ENCODE results near the gene C16orf87.

The C16orf87 gene

DNA sequence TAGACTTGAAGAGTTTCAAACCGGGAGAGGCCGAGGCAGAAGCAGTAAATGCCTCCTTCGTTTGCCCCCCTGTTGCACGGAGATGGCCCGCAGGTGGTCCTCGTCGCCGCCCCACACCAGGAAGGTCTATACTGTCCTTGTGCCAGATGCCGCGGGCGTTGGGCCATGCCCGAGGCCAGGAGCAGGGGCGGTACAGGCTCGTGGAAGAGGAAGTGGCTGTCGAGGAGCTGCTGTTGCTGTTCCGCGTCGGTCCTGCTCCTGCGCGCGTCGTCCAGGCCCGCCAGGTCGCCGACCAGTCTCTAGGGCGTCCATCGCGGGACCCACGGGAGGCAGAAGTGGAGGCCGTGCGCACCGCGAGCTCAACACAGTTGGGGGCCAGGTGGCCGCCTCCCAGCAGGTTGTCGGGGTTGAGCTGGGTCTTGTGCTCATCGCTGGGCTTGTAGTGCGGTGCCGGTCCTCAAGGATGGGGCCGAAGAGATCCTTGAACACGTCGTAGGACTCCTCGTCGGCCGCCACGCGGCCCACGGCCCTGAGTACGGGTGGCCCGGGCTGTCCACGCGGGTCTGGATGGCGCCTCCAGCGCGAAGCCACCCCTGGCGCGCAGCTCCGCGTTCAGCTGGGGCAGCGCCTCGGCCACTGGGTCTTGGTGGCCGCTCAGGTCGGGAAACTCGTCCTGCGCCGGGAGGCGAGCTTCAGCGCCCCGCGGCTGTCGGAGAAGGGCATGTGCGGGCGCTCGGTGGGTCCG is 13.1 kb upstream of the C16orf87 start:
- DNase-seq = no peak

DNA sequence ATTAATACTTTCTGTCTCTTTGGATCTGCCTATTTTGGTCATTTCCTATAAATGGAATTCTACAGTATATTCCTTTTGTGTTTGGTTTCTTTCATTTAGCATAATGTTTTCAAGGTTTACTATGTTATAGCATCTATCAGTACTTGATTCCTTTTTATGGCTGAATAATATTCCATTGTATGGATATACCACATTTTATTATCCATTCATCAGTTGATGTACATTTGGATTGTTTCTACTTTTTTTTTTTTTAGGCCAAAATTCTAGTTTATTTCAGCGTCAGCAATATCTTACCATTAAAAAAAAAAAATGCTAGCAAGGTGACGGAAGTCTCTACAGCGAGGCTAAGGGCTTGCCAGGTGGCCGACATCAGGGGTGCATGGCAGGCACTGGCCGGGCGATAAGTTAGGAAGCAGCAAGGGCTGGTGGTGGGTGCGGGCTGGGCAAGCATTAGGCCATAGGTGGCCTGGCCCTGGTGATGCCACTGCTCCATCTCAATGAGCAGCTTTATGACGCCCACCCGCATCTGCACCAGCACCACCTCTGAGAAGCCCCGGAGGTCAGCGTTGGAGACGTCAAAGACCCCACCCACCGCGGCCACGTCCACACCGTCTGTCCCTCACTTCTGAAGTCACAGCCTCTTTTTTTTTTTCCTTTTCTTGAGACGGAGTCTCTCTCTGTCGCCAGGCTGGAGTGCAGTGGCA is 11.4 kb upstream of the C16orf87 start:
- no peak for DNase-seq

DNA sequence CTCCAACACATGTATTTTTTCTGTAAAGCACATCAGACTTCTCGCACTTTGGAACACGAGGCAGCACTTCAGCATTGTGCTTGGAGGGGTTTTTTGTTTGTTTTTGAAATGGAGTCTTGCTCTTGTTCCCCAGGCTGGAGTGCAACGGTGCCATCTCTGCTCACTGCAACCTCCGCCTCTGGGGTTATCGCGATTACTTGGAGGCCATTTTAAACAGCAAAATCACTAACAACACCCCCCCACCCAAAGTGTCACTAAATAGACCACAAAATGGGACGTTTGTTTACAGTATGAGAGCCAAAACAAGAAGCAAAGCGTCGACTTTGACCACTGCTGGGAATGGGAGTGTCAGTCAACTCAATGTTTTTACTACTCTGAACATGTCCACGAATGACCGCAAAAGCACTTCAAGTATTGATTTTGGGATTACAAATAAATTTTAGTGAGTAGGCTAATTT is 9.0 kb upstream of the C16orf87 start:
- no peak for DNase-seq

DNA sequence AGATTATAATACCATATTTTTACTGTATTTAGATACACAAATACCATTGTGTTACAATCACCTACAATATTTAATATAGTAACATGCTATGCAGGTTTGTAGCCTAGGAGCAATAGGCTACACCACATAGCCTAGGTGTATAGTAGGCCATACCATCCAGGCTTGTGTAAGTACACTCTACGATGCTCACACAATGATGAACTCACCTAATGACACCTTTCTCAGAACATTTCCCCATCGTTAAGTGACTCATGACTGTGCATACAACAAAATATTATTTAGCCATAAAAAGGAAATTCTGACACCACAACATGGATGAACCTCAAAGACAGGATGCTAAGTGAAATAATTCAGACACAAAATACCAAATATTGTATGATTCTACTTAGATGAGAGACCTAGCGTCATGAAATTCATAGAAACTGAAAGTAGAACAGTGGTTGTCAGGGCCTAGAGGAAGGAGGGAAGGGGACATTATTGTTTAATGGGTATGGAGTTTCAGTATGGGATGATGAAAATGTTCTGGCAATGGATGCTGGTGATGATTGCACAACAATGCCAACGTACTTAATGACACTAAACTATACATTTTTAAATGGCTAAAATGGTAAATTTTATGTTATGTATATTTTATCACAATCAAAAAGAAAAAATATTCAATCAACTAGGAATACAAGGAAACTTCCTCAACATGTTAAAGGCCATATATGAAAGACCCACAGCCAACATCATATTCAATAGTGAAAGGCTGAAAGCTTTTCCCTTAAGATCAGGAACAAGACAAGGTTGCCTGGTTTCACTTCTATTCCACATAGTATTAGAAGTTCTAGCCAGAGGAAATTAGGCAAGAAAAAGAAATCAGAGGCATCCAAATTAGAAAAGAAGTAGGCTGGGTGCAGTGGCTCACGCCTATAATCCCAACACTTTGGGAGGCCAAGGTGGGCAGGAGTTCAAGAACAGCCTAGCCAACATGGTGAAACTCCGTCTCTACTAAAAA is 5.9 kb upstream of the C16orf87 start:
- DNase-seq = no peak

DNA sequence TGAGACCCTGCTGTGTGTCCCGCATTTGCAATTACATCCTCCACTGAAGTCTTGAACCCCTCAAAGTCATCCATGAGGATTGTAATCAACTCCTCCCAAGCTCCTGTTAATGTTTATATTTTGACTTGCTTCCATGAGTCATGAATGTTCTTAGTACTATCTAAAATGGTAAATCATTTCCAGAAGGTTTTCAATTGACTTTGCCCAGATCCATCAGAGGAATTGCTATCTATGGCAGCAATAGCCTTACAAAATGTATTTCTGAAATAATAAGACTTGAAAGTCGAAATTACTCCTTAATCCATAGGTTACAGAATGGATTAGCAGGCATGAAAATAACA is 2.5 kb upstream of the C16orf87 start:
- no peak for DNase-seq

DNA sequence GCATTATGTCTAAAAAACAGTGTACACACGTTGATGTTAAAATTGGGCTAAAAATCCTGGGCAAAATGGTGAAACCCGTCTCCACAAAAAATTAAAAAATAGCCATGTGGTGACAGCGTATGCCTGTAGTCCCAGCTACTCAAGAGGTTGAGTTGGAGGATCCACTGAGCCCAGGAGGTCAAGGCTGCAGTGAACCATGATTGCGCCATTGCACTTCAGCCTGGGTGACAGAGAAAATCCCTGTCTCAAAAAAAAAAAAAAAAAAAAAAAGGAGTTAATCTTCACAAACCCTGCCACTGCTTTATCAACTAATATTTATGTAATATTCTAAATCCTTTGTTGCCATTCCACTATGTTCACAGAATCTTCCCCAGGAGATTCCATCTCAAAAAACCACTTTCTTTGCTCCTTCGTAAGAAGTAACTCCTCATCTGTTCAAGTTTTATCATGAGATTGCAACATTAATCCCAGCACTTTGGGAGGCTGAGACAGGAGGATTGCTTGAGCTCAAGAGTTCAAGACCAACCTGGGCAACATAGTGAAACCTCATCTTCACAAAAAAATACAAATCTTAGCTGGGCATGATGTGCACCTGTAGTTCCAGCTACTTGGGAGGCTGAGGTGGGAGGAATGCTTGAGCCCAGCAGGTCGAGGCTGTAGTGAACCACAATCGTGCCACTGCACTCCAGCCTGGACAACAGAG is 1.9 kb upstream of the C16orf87 start:
- DNase-seq = no peak

DNA sequence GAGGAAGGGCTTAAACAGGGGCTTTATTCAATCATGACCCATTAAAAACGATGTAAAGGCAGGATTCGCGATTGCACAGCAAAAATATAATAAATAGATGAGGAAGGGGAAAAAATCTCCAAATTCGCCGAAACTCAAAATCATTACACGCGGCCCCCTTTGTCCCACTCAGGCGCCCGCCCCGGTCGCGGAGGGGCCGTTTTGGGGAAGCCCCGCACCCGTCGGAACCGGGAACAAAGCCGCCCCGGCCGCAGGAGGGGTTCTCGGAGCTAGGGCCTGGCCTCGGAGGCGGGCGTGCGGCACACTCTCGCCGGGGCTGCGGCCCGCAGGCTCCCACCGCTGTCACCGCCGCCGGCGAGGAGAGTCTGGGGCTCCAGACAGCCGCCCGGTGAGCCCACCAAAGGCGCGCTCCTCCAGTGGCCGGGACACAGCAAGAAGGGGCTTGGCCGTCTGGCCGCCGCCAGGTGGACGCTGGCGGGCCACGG is 521 bp downstream of the C16orf87 start:
- DNase-seq = no peak

DNA sequence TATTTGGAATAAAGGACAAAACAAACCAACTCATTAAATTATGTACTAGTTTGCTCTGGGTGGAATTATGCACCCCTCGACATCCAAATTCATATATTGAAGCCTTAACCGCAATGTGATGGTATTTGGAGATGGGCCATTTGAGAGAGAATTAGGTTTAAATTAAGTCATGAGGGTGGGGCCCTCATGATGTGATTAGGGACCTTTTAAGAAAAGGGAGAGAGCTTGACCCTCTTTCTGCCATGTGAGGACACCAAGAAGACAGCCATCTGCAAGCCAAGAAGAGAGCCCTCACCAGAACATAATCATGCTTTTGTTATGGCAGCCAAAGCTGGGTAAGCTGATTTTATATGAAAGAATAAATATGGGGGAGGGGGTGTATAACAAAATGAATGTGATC is 2.0 kb downstream of the C16orf87 start:
- DNase-seq = no peak

DNA sequence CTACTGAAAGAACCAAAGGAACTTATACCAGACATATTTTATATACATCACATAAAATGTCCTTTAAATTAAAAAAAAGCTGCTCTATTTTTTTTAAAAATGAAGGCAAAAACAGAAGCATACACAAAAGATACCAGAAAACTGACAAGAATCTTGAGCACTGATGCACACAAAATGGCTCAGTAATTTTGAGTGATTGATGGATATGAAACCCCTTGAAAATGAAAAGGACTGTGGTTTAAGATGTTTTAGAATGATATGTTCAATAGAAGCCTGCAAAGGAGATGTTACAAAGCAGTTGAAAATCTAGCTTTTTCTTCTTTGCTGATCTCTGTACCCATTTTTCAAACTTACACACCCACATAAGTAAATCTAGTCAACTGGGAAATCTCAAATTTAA is 2.7 kb downstream of the C16orf87 start:
- DNase-seq = no peak

DNA sequence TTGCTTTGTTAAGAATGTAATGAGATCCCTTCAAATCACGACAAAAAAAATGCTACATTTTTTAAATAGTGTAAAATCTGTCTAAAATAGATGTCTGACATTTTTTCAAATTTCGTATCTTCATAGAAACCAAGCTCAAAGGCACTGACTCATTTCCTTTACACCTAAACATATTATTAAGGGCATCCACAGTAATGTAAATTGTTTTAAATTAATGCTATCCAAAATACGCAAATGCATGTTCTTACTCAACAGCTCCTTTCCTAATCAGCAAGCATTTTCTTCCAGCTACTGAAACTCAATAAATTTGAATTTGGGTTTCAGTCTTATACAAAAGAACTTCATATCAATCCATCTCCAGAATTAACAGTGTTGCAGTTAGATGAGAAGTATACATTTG is 4.3 kb downstream of the C16orf87 start:
- no peak for DNase-seq

DNA sequence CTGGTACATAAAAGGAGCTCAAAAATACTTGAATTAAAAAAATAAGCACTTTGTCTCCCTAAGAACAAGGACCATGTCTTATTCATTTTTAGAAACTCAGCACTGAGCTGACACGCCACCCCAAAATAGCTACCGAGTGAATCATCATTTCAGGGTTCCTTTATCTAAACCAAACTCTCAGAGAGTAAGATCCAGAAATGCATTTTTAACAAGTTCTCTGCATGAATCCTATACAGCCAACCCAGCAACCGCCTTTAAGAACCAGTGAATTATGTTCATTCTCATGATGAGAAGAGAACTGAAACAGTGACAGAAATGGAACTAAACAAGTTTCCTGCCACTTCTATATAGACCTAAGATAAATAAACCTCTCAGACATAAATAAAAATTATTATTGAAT is 8.7 kb downstream of the C16orf87 start:
- no peak for DNase-seq

DNA sequence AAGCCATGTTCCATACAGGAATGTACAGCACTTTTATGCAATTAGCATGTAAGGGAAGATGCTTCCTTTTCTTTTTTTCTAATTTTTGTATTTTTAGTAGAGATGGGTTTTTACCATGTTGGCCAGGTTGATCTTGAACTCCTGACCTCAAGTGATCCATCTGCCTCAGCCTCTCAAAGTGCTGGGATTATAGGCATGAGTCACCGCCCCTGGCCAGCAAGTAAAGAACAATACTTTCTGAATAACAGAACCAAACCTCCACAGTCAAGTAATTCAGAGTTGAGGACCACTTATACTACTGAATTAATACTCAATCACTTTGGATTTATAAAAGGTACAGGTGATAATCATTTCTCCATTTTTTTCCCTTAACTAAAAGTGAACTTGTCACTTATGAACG is 13.0 kb downstream of the C16orf87 start:
- DNase-seq = no peak

DNA sequence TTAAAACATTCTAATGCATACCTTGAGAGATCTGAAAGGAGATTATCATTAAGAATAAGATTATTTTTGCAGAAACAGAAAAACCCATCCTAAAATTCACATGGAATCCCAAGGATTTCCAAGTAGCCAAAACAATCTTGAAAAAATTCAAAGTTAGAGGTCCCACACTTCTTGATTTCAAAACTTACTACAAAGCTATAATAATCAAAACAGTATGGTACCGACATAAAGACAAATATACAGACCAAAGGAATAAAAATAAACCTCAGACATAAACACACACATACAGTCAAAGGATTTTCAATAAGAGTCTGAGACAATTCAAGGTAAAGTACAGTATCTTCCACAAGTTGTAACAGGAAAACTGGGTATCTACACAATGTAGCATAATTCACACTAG is 16.2 kb downstream of the C16orf87 start:
- DNase-seq = no peak

DNA sequence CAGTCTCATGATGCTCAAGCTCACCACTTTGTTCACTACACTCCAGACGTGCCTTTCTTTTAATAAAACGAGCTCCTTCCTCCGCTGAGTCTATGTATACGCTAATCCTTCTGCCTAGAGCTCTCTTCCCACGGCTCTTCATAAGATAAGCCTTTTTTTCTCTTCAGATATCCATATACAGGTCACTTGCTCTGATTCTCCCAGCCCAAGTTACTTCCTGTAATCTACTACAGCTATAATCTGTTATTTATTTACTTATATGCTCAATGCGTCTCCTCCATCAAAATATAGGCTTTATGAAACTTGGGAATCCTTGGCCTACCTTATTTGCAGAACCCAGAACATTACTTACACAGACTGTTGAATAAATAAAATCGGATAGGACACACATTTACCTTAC is 17.4 kb downstream of the C16orf87 start:
- no peak for DNase-seq

DNA sequence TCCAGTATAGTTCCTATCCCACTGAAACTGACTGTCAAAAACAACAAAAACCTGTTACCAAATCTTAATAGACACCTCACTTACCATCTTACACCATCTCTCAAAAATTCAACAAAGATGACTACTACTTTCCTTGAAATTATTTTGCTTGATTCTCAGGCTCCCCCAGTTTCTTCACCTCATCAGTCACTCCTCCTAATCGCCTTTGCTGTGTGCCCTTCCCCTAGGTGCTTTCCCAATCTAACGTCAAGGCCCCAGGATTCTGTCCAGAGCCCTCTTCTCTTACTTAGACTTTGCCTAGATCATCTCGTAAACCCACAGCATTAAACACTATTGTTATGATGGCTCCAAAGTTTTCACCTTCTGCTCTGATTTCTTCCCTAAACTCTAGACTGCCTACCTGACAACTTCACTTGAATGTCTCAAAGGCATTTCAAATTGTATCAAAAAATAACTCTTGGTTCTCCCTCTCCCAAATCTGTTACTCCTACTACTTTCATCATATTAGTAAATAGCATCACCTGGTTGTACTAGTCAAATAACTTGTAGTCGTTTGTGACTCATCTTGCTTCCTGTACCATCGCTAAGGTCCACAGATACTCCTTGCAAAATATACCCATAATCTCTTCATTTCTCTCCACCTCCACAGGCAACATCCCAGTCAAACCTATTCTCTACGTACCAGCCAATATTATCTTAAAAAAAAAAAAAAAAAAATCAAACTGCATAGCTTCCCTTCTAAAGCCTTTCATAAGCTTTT is 18.0 kb downstream of the C16orf87 start:
- no peak for DNase-seq

DNA sequence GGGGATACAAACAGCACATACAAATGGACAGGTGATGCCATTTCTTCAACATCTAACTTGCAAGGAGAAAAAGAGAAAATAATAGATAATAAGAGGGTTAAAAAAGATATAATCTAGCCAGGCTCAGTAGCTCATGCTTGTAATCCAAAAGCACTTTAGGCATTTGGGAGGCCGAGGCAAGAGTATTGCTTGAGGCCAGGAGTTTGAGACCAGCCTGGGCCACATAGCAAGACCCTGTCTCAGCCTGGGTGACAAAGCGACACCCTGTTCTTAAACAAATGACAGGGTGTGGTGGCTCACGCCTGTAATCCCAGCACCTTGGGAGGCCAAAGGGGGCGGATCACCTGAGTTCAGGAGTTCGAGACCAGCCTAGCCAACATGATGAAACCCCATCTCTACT is 19.3 kb downstream of the C16orf87 start:
- DNase-seq = no peak

DNA sequence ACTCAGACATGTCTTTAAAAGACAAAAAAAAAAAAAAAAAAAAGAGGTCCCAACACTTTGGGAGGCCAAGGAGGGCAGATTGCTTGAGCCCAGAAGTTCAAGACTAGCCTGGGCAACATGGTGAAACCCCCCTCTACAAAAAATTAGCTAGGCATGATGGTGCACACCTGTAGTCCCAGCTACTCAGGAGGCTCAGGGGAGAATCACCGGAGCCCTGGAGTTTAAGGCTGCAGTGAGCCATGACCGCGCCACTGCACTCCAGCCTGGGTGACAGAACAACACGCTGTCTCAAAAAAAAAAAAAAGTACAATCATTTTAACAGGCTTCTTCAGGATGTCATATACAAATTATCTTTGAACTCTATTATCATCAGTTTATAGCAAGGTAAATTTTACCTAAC is 22.0 kb downstream of the C16orf87 start:
- no peak for DNase-seq

DNA sequence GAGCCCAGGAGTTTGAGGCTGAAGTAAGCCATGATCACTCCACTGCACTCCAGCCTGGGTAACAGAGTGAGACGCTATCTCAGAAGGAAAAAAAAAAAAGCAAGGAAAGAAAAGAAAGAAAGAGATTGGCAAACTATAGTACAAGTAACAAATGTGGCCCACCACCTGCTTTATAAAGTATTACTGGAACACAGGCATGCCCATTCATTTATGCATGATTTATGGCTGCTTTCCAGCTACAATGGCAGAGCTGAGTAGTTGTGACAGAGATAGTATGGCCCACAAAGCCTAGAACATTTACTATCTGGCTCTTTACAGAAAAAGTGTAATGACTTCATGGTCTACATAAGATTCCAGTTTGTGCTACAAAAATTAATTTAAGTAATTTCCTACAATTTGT is 23.6 kb downstream of the C16orf87 start:
- DNase-seq = no peak

DNA sequence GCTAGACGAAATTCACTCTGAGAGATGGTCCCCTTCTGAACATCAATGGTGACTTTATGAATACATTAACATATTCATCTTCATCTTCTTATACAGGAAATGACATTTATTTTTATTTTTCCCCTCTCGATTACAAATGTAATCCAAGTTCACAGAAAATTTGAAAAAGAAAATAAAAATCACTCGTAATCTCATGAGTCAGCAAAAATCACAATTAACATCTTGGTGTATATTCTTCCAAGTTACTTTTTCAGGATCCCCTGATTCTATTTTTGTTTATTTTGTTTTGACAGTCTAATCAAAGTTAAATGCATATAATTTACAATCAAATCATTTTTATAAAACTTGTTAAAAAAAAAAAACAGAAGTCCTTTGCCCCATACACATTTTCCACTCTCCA is 27.6 kb downstream of the C16orf87 start:
- DNase-seq = no peak

DNA sequence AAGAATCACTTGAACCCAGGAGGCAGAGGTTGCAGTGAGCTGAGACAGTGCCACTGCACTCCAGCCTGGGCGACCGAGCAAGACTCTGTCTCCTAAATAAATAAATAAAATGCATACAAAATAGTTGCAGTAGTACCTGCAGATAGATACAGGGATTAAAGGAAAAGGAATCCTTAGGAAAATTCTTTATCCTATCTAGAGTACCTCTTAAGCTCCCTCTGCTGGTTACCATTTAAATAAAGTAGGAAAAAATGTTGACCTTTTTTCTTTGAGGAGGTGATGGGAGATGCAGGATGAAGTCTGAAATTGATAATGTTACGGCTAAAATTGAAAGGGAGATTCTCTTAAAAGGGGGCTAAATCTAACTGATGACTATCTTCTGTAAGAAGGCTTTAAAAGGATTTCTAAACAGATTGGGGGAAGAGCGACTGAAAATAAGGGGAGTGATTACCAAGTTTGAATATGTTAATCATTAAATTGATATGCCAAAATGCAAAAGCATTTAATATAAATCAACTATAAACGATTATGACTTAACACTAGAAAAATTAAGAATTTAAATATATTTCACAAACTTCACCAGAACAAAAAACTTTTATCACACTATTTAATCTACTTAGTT is 29.4 kb downstream of the C16orf87 start:
- no peak for DNase-seq

DNA sequence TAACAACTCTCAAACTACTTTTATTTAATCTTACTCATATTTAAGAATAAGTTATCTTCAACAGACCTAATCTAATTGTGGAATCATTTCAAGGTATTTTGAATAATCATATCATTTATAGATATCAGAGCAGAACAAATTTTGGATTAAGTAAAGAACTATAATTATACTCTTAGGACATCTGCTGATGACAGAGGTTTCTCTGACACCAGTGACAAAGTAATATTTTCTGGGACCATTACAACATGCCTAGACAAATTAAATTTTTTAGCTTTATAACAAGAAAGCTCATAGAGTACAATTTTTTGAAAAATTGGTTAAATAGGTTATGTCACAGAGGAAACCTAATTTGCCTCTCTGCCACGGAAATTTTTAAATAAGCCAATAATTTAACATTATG is 30.5 kb downstream of the C16orf87 start:
- no peak for DNase-seq

DNA sequence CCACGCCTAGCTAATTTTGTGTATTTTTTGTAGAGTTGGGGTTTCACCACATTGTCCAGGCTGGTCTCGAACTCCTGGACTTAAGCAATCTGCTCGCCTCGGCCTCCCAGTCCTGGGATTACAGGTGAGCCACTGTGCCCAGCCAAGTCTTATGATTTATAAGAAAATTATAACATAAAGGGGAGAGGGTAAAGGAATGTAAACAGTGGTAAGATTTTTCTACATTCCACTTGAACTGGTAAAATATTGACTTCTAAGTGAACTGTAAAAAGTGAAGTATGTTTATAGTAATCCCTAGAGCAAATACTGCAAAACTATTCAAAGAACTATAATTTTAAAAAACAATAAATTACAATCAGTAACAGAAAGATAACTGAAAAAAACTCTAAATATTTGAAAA is 33.5 kb downstream of the C16orf87 start:
- DNase-seq = no peak
